HepG2 (cell line): ENCODE data around the gene CNGA2. TPM values are rescaled to one million over a fixed set of nuclear protein-coding genes. Genes with fewer than 3 reads are reported as not detected.

Source experiments
- ATAC-seq: fragments of 200-7000 bp; cut with Tn5 transposase; 3 replicates; pipeline ENCODE4 v1.9.1; 2020; ENCODE audit warnings: mild to moderate bottlenecking, moderate library complexity
- BruUV-seq: library from RNA; stranded (reverse); fragments of 400-500 nt; replicated peaks from 2 replicates; lab custom pipeline; 2021; lab: Mats Ljungman, UMichigan
- CTCF ChIA-PET: fragments of 300-600 bp; formaldehyde crosslinking; extraction: SDS; loops from one replicate; lab custom pipeline; 2021; ENCODE audit warnings: low total read pairs, inconsistent platforms, low intra/inter-chr PET ratio; lab: Yijun Ruan, JAX
- POLR2A ChIA-PET: fragments of 350-600 bp; sonication (Branson Sonifier 250); formaldehyde crosslinking; loops from one replicate; lab custom pipeline; 2020; ENCODE audit warnings: antibody characterized with exemption, inconsistent platforms; lab: Yijun Ruan, JAX
- DNase-seq: peaks from one replicate; pipeline ENCODE4 v3.0.0-alpha.2; 2015; ENCODE audit warnings: low spot score
- FAIRE-seq: peaks from 3 replicates; lab custom pipeline; 2011; peaks lifted over from hg19 to GRCh38; lab: Jason Lieb, UNC
- H2AFZ ChIP-seq: one replicate; pipeline ENCODE4 v1.6.1; 2011; ENCODE audit warnings: low read length, inconsistent platforms
- H3K27ac ChIP-seq: fragments of 300-600 bp; 3 replicates; pipeline ENCODE4 v1.8.0; 2011; ENCODE audit warnings: mixed run types, mild to moderate bottlenecking, mixed read lengths, low read length, inconsistent platforms; ENCODE audit not compliant: insufficient read depth; ENCODE audit errors: extremely low read length
- H3K27me3 ChIP-seq, 2 experiments: fragments of 200-600 bp in 1 of 2; 2 replicates in 1 of 2; 3 replicates in 1 of 2; pipeline versions ENCODE4 v1.6.0 to v1.8.0; 2011; ENCODE audit warnings: low read length in 2 of 2, mild to moderate bottlenecking in 2 of 2, moderate library complexity in 2 of 2, inconsistent platforms in 1 of 2; ENCODE audit not compliant: insufficient read depth in 2 of 2, control insufficient read depth in 1 of 2
- H3K36me3 ChIP-seq, 2 experiments: fragments of 200-600 bp in 1 of 2; replicated peaks in 1 of 2; 2 replicates in 1 of 2; 3 replicates in 1 of 2; pipeline versions ENCODE4 v1.5.1 to v1.8.0; 2011; ENCODE audit warnings: low read length in 2 of 2, inconsistent platforms in 1 of 2; ENCODE audit not compliant: insufficient read depth in 2 of 2, control insufficient read depth in 1 of 2
- H3K4me1 ChIP-seq: 2 replicates; pipeline ENCODE4 v1.5.1; 2012; ENCODE audit warnings: low read length, inconsistent platforms; ENCODE audit not compliant: insufficient read depth
- H3K4me2 ChIP-seq: 2 replicates; pipeline ENCODE4 v1.6.0; 2011; ENCODE audit warnings: low read depth, low read length, inconsistent platforms
- H3K4me3 ChIP-seq, 3 experiments: fragments of 200-600 bp in 1 of 3; sonication (generic), shearing (Covaris generic) in 1 of 3; replicated peaks in 1 of 3; 2 replicates each; pipeline ENCODE4 v1.5.1; 2011 to 2016; ENCODE audit warnings: low read length in 3 of 3, inconsistent platforms in 2 of 3, low read depth in 2 of 3, mild to moderate bottlenecking in 2 of 3, control low read depth in 1 of 3, mixed read lengths in 1 of 3; ENCODE audit not compliant: insufficient read depth in 1 of 3
- H3K79me2 ChIP-seq: one replicate; pipeline ENCODE4 v1.6.1; 2011; ENCODE audit warnings: low read length, inconsistent platforms; ENCODE audit not compliant: insufficient read depth
- H3K9ac ChIP-seq: 2 replicates; pipeline ENCODE4 v1.6.0; 2011; ENCODE audit warnings: mild to moderate bottlenecking, low read depth, low read length, inconsistent platforms; ENCODE audit not compliant: insufficient read depth
- H3K9me3 ChIP-seq: 2 replicates; pipeline ENCODE4 v1.5.1; 2012; ENCODE audit warnings: mild to moderate bottlenecking, low read length
- H4K20me1 ChIP-seq: 2 replicates; pipeline ENCODE4 v1.6.0; 2011; ENCODE audit warnings: inconsistent platforms, mild to moderate bottlenecking, low read length, moderate library complexity; ENCODE audit not compliant: insufficient read depth
- AHR ChIP-seq: IDR thresholded peaks from 2 replicates; pipeline ENCODE4 v1.6.1; 2018; ENCODE audit warnings: missing genetic modification reagents, missing compliant biosample characterization
- NR2F6 ChIP-seq, 2 experiments: IDR thresholded peaks; 2 replicates each; pipeline ENCODE4 v1.6.1; 2016; ENCODE audit warnings: antibody characterized with exemption in 1 of 2, mild to moderate bottlenecking in 1 of 2
- PRDM15 ChIP-seq: sonication (generic); formaldehyde crosslinking; IDR thresholded peaks from 2 replicates; pipeline ENCODE4 v1.4.0; 2020; ENCODE audit warnings: missing genetic modification reagents
- SSRP1 ChIP-seq: IDR thresholded peaks from 2 replicates; pipeline ENCODE4 v1.6.1; 2016; ENCODE audit warnings: control low read depth
- ZBTB2 ChIP-seq: sonication (generic); formaldehyde crosslinking; IDR thresholded peaks from 2 replicates; pipeline ENCODE4 v1.8.0; 2022; ENCODE audit warnings: low read depth, missing genetic modification reagents
- ZNF569 ChIP-seq: sonication (generic); formaldehyde crosslinking; IDR thresholded peaks from 2 replicates; pipeline ENCODE4 v1.5.0; 2020; ENCODE audit warnings: mild to moderate bottlenecking, missing genetic modification reagents, moderate library complexity, borderline replicate concordance
- WGBS: methylation state at CpG from one replicate; pipeline ENCODE4 v1.1.6; 2017; ENCODE audit warnings: low lambda C conversion rate; 5-methylcytosine and 5-hydroxymethylcytosine counted together
- in situ Hi-C: cut with HindIII; loops from 2 replicates; pipeline ENCODE4 v1.10.0; 2017; ENCODE audit warnings: low pct_unique_long_range_greater_than_20kb; ENCODE audit not compliant: extremely low pct_ligation_motif_present
- intact Hi-C: fragments of 100-400 bp; cut with micrococcal nuclease; formaldehyde crosslinking; loops from one replicate; pipeline ENCODE4 v1.10.0; 2022; ENCODE audit not compliant: unreplicated experiment
- polyA plus RNA-seq, 8 experiments: library from polyadenylated mRNA; depleted of rRNA in 3 of 8; stranded (reverse) in 7 of 8; unstranded in 1 of 8; fragments of >200 nt; fragmentation: Illumina TruSeq in 4 of 8; extraction: Trizol in 4 of 8; gene quantifications; 2 replicates each; pipeline versions ENCODE4 v1.2.1 to v1.2.3, GENCODE V29; 2011 to 2016; ENCODE audit warnings: low read depth in 4 of 8, missing spikeins in 1 of 8, mixed read lengths in 1 of 8; ENCODE audit not compliant: insufficient read depth in 1 of 8
- total RNA-seq, 5 experiments: library from RNA; depleted of rRNA; stranded (reverse); fragments of >200 nt; fragmentation: Illumina TruSeq; extraction: Trizol; gene quantifications; 2 replicates each; pipeline ENCODE4 v1.2.3, GENCODE V29; 2016; ENCODE audit warnings: low read depth in 1 of 5

Gene CNGA2
- total and polyA plus RNA-seq, 2 of the 13 experiments (the other 11 are each of a cell fraction or from before 2014, with no cell fraction given), result not detected

- no peaks in the 10 kb centered on the region for H3K4me1 ChIP-seq
- in situ Hi-C loops, result no loop called here
- intact Hi-C loops, result no loop called here
Observed at GRCh38 chrX:151791961-151792360, 57.4 kb downstream of the CNGA2 start.

More at GRCh38 chrX:151791961-151792360, 57.4 kb downstream of the CNGA2 start:
- no peak overlapping the region for H3K4me3 ChIP-seq
- H3K27me3 ChIP-seq, result no peaks in the 10 kb centered on the region
- no peak overlapping the region for H3K9ac ChIP-seq
- no peaks in the 10 kb centered on the region for H3K36me3 ChIP-seq
- H4K20me1 ChIP-seq, result no peaks in the 10 kb centered on the region
- WGBS, result 0% methylated on average over 3 of the region's 3 CpGs
- no peak overlapping the region for H2AFZ ChIP-seq
- H3K4me2 ChIP-seq, result no peak overlapping the region
- BruUV-seq, result no TSS peak
- ChIA-PET CTCF (no interaction called here), POLR2A (no interaction called here)
- FAIRE-seq, result no peak
- no peak for DNase-seq
- TF ChIP-seq PRDM15 (CRISPR knock-in tag) (no peak), SSRP1 (CRISPR knock-in tag) (no peak), ZBTB2 (no peak), ZNF569 (no peak), AHR (CRISPR knock-in tag) (no peak), NR2F6 (IDR thresholded peaks at IDR 0.05) (no peak), NR2F6 (CRISPR knock-in tag; IDR thresholded peaks at IDR 0.05) (no peak)
- H3K9me3 ChIP-seq, result no peaks in the 10 kb centered on the region
- H3K27ac ChIP-seq, result no peak overlapping the region
- no peaks in the 10 kb centered on the region for H3K79me2 ChIP-seq
- ATAC-seq, result no peak
